B cell (primary cell): ENCODE results near the gene NCOA7. TPM values are rescaled to one million over a fixed set of nuclear protein-coding genes. Genes with fewer than 3 reads are reported as not detected.

Experiments used
- ATAC-seq: fragments of 200-7000 bp; cut with Tn5 transposase; one replicate; pipeline ENCODE4 v1.10.0; 2021; ENCODE audit warnings: low read depth, mild to moderate bottlenecking, moderate number of reproducible peaks, moderate library complexity
- CTCF ChIA-PET: fragments of 350-600 bp; sonication (Branson Sonifier 250); formaldehyde crosslinking; loops from one replicate; lab custom pipeline; 2021; ENCODE audit warnings: antibody characterized with exemption, inconsistent platforms; lab: Charles Lee
- POLR2A ChIA-PET: fragments of 350-600 bp; sonication (Branson Sonifier 250); formaldehyde crosslinking; loops from one replicate; lab custom pipeline; 2021; ENCODE audit warnings: antibody characterized with exemption; lab: Charles Lee
- DNase-seq: peaks from one replicate; pipeline ENCODE4 v3.0.0; 2013
- H2AFZ ChIP-seq: 2 replicates; pipeline ENCODE4 v1.6.1; 2012; ENCODE audit warnings: mild to moderate bottlenecking, low read depth, low read length; ENCODE audit not compliant: insufficient read depth, poor library complexity, severe bottlenecking
- H3K27ac ChIP-seq, 2 donors: 1 replicate in 1 of 2; 2 replicates in 1 of 2; pipeline ENCODE4 v1.5.1; 2012 to 2013; ENCODE audit warnings: low read length in 2 of 2, mild to moderate bottlenecking in 2 of 2, moderate library complexity in 1 of 2
- H3K27me3 ChIP-seq, 4 experiments: fragments of 200-600 bp in 1 of 4; sonication (generic) in 1 of 4; replicated peaks in 1 of 4; 1 replicate in 2 of 4; 2 replicates in 2 of 4; pipeline versions ENCODE4 v1.6.1 to v1.7.0; 2013 to 2016; ENCODE audit warnings: low read length in 3 of 4, mild to moderate bottlenecking in 2 of 4, mixed read lengths in 1 of 4, moderate library complexity in 1 of 4; ENCODE audit not compliant: insufficient read depth in 4 of 4, control insufficient read depth in 3 of 4; ENCODE audit errors: control extremely low read depth in 1 of 4
- H3K36me3 ChIP-seq, 2 experiments: replicated peaks in 1 of 2; 1 replicate in 1 of 2; 2 replicates in 1 of 2; pipeline versions ENCODE4 v1.6.1 to v1.7.1; 2013; ENCODE audit warnings: low read length in 1 of 2; ENCODE audit not compliant: insufficient read depth in 2 of 2, control insufficient read depth in 1 of 2; ENCODE audit errors: control extremely low read depth in 1 of 2, extremely low read depth in 1 of 2
- H3K4me1 ChIP-seq, 2 donors: fragments of 200-600 bp in 1 of 2; sonication (generic) in 1 of 2; 1 replicate in 1 of 2; 2 replicates in 1 of 2; pipeline versions ENCODE4 v1.5.1 to v1.6.1; 2013 to 2017; ENCODE audit warnings: low read length in 2 of 2; ENCODE audit not compliant: control insufficient read depth in 2 of 2, insufficient read depth in 2 of 2
- H3K4me2 ChIP-seq: replicated peaks from 2 replicates; pipeline ENCODE3; 2012; ENCODE audit warnings: mild to moderate bottlenecking, low read depth, low read length; ENCODE audit not compliant: poor library complexity, severe bottlenecking
- H3K4me3 ChIP-seq, 5 experiments: fragments of 200-600 bp in 1 of 5; sonication (generic) in 1 of 5; 1 replicate in 3 of 5; 2 replicates in 2 of 5; pipeline versions ENCODE4 v1.5.1 to v1.7.0; 2011 to 2016; ENCODE audit warnings: low read length in 4 of 5, mild to moderate bottlenecking in 4 of 5, low read depth in 2 of 5, control low read depth in 1 of 5, moderate library complexity in 1 of 5; ENCODE audit not compliant: insufficient read depth in 1 of 5; ENCODE audit errors: control extremely low read depth in 1 of 5, extremely low read depth in 1 of 5
- H3K79me2 ChIP-seq: fragments of 200-600 bp; sonication (generic); one replicate; pipeline ENCODE4 v1.6.0; 2016; ENCODE audit warnings: low read length; ENCODE audit not compliant: control insufficient read depth, insufficient read depth
- H3K9ac ChIP-seq: fragments of 200-600 bp; sonication (generic); 2 replicates; pipeline ENCODE4 v1.6.1; 2017; ENCODE audit warnings: mild to moderate bottlenecking, low read length, moderate library complexity
- H3K9me3 ChIP-seq, 3 donors: one replicate each; pipeline versions ENCODE4 v1.6.1 to v1.7.1; 2013; ENCODE audit warnings: low read length in 2 of 3; ENCODE audit not compliant: control insufficient read depth in 2 of 3, insufficient read depth in 1 of 3; ENCODE audit errors: control extremely low read depth in 1 of 3
- H4K20me1 ChIP-seq: 2 replicates; pipeline ENCODE4 v1.6.0; 2012; ENCODE audit warnings: mild to moderate bottlenecking, low read length; ENCODE audit not compliant: insufficient read depth, control insufficient read depth, poor library complexity, severe bottlenecking
- H3K27ac Mint-ChIP-seq: one replicate; pipeline ENCODE4 v1.8.0; 2021; ENCODE audit warnings: mixed read lengths
- H3K27me3 Mint-ChIP-seq: one replicate; pipeline ENCODE4 v1.8.0; 2021; ENCODE audit warnings: mixed read lengths
- H3K4me1 Mint-ChIP-seq: one replicate; pipeline ENCODE4 v1.8.0; 2021; ENCODE audit warnings: mixed read lengths
- H3K4me3 Mint-ChIP-seq: one replicate; pipeline ENCODE4 v1.8.0; 2021; ENCODE audit warnings: mixed read lengths
- H3K9me3 Mint-ChIP-seq: one replicate; pipeline ENCODE4 v1.8.0; 2022; ENCODE audit warnings: mixed read lengths; ENCODE audit not compliant: insufficient read depth
- CTCF ChIP-seq: fragments of 200-600 bp; IDR thresholded peaks from one replicate; pipeline ENCODE4 v1.8.0; 2022; ENCODE audit warnings: antibody characterized with exemption, mild to moderate bottlenecking
- EZH2 ChIP-seq: IDR thresholded peaks from 2 replicates; pipeline ENCODE4 v1.6.1; 2012; ENCODE audit warnings: borderline replicate concordance, low read depth, mild to moderate bottlenecking, moderate library complexity, low read length; ENCODE audit not compliant: insufficient read depth, poor library complexity, severe bottlenecking
- WGBS: methylation state at CpG from one replicate; pipeline ENCODE4 v1.1.5; 2013; ENCODE audit warnings: missing lambda C conversion rate; ENCODE audit not compliant: insufficient coverage; 5-methylcytosine and 5-hydroxymethylcytosine counted together
- intact Hi-C: fragments of 100-400 bp; cut with micrococcal nuclease; formaldehyde crosslinking; loops from one replicate; pipeline ENCODE4 v1.10.0; 2022
- polyA plus RNA-seq: library from polyadenylated mRNA; depleted of rRNA; stranded (reverse); fragments of >200 nt; gene quantifications from 2 replicates; pipeline ENCODE4 v1.2.3, GENCODE V29; 2012
- total RNA-seq, 2 donors: library from RNA; stranded (reverse); fragments of 120-200 nt in 1 of 2; gene quantifications; 1 replicate in 1 of 2; 2 replicates in 1 of 2; pipeline versions ENCODE4 v1.2.3 to v1.2.4, GENCODE V29; 2013 to 2022

Gene NCOA7
- total and polyA plus RNA-seq, 2 donors (not counting 1 experiment from before 2014, with no cell fraction given), result 10.9 to 27.4 TPM

DNA sequence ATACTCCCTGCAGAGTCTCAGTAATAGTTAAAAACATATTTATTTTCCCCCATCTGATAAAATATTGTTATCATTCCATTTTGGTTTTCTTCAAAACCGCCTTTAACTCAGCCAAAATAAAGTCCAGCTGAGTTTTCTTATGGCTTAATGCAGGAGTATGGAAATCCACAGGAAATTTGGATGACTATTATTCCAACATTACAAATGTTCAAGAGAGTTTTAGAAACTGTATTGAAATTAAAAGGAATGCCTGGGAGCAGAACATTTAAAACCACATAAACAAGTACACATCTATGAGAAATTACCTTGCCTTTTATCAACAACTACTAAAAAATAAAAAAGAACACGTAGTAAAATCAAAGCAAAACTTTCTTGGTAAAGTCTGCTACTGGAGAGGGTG lies 45.7 kb downstream of the NCOA7 start:
- no peak for TF ChIP-seq EZH2
- TF ChIP-seq CTCF, result no peak
- Mint-ChIP-seq H3K4me3 (no peak overlapping the region), H3K27ac (no peak overlapping the region), H3K27me3 (no peaks in the 10 kb centered on the region), H3K9me3 (no peaks in the 10 kb centered on the region), H3K4me1 (peaks cover 23% of the 10 kb centered on the region)
- Histone ChIP-seq H2AFZ (no peak overlapping the region), H3K27ac (no peak overlapping the region), H3K4me2 (no peak overlapping the region), H3K4me3 (no peak overlapping the region), H4K20me1 (no peaks in the 10 kb centered on the region), H3K79me2 (peaks cover 43% of the 10 kb centered on the region), H3K4me1 (no peaks in the 10 kb centered on the region), H3K9me3 (no peaks in the 10 kb centered on the region), H3K9ac (no peak overlapping the region), H3K27me3 (no peaks in the 10 kb centered on the region), H3K36me3 (peaks cover 0 to 1% of the 10 kb centered on the region in 2 experiments)
- no peak for DNase-seq
- no CpG with 5 or more reads among the region's 2 CpGs for WGBS
- POLR2A ChIA-PET, result no interaction called here
- no peak for ATAC-seq
- CTCF ChIA-PET, result no interaction called here
- intact Hi-C loops, result no loop called here

GRCh38 chr6:125839471-125839870 lies 48.7 kb downstream of the NCOA7 start:
- Histone ChIP-seq H3K27me3 (no peaks in the 10 kb centered on the region), H3K4me1 (no peaks in the 10 kb centered on the region), H3K27ac (no peak overlapping the region), H3K4me2 (no peak overlapping the region), H3K9me3 (no peaks in the 10 kb centered on the region), H2AFZ (no peak overlapping the region), H4K20me1 (no peaks in the 10 kb centered on the region), H3K4me3 (no peak overlapping the region), H3K9ac (no peak overlapping the region), H3K79me2 (peaks cover 31% of the 10 kb centered on the region), H3K36me3 (peaks cover 0 to 1% of the 10 kb centered on the region in 2 experiments)
- intact Hi-C loops, result no loop called here
- CTCF ChIA-PET, result no interaction called here
- Mint-ChIP-seq H3K9me3 (no peaks in the 10 kb centered on the region), H3K27me3 (no peaks in the 10 kb centered on the region), H3K4me1 (peaks cover 12% of the 10 kb centered on the region), H3K27ac (no peak overlapping the region), H3K4me3 (no peak overlapping the region)
- DNase-seq (no peak), ATAC-seq (no peak)
- 96% methylated on average over 4 of the region's 7 CpGs for WGBS
- TF ChIP-seq EZH2, result no peak
- no peak for TF ChIP-seq CTCF
- POLR2A ChIA-PET, result no interaction called here
